NCI-H146 treated with DMSO at 0.1 percent for 48 hours (cell line): ENCODE data around the gene GNAZ.

Experiments
- DNase-seq: peaks from one replicate; lab custom pipeline; 2025; ENCODE audit not compliant: unreplicated experiment; lab: John Stamatoyannopoulos, UW

Gene GNAZ

GRCh38 chr22:23091760-23092159 lies 21.4 kb downstream of the GNAZ start:
- DNase-seq: no peak

DNA sequence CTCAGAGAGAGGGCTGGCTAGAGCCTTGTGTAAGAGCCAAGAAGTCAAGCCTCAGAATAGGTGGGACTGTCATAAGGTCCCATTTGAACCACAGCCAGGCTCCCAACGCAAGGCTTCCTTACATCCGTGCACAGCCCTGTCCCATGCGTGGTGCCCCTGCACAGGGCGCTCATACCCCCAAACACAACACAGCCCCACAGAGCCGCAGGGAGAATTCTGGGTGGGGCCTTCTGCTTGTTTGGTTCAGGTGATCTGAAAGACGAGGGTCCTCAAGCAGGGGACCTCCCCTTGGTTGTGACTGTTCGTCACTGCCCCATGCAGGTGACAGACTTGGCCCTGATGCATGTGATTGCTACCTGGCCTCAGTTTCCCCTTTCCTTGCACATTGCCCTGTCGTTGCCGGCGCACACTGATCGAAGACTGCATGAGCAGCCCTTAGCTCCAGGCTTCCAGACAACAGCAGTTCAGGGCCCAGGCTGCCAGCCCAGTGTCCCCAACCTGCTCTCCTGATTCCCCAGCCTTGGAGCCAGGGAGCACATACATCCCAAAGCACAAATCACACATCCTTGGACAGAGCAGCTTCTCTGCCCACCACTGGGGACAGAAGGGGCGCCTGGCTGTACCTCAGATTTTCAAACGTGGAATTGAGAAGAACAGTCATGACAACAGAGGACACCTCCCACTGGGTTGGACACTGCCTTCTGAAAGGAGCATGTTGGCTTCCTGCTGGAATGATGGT lies 22.1 kb downstream of the GNAZ start:
- DNase-seq: no peak

- DNase-seq: no peak
These were observed 22.9 kb downstream of the GNAZ start for GRCh38 chr22:23093051-23093788.

DNA sequence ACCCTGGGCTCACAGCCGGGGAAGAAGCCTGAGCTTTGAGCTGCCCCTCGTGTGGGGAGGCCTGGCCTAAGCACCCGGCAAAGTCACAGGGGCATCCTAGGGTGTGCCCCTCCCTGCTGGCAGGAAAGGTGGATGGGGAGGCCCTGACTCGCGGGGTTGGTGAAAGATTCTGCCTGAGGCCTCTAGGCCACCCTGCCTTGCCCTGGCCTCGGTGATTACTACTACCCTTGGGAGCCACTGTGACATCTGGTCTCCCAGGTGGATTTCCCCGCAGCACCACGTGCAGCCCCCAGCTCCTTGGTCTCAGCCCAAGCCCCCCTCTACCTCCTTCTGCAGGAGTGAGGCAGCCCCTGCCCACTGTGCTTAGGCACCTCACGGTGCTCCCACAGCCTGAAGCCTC lies 23.9 kb downstream of the GNAZ start:
- DNase-seq: no peak

GRCh38 chr22:23094695-23095681 lies 24.7 kb downstream of the GNAZ start:
- no peak for DNase-seq

GRCh38 chr22:23095733-23096342 lies 25.5 kb downstream of the GNAZ start:
- no peak for DNase-seq

- DNase-seq: no peak
These were observed 27.3 kb downstream of the GNAZ start for GRCh38 chr22:23097412-23098229.

- no peak for DNase-seq
These were observed 27.9 kb downstream of the GNAZ start for GRCh38 chr22:23098230-23098705.

GRCh38 chr22:23098718-23099530 lies 28.6 kb downstream of the GNAZ start:
- DNase-seq: no peak

DNA sequence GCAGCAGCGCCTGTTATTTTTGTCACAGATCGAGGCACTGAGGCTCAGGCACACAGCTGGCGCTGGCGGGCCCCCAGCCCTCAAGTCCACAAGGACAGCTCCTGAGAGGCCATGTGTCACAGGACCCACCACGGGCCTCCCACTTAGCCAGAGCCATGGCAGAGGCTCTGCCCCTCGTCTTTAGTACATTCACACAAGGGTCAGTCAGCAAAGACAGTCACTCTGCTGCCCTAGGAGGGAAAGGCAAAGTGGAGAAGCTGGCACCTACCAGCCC lies 29.1 kb downstream of the GNAZ start:
- no peak for DNase-seq

GRCh38 chr22:23100124-23100801 lies 29.9 kb downstream of the GNAZ start:
- peak; percentile 28 for DNase-seq

DNA sequence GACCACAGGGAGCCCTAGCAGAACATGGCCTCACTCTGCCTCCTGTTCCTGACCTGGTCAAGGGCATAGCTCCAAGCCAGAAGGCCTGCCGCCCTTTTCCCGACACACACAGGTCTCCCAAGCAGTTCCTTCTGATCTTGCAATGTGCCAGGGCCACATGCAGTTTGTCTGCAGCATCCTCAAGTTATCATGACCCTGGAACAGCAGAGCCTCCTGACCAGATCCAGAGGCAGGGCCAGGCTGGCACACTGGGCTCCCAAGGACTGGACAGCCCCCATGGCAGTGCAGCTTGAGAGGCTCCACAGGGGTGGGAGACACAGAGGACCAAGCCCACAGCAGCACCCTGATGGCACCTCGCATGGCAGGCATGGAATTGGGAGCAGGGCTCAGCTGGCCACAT lies 31.2 kb downstream of the GNAZ start:
- no peak for DNase-seq

DNA sequence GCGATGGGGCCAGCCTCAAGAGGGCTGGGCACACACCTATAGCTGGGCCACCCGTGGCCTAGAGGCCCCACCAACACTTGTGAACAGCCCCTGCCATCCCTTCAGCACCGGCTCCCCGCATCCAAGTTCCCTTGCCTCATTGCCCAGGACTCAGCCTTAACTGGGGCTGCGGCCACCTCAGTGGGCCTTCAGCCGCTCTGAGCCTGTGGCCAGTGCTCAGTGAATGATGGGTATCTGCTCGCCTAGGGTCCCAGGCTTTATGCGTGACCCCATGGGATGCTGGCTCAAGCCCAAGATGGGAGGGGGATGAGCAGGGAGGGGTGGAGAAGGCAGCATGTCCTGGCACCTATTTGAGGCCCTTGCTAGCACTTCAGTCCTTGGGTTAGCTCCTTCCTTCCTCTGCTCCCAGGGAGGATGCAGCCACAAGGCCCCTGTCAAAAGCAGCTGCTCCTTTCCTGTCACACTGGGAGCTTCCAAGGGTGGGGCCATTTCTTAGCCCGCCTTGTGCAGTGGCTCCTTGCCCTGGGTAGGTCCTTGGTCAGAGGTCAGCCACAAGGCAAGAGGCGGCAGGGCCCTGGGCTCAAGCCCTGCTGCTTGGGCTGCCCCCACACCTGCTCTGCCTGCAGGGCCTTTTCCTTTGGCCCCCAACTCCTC lies 31.8 kb downstream of the GNAZ start:
- no peak for DNase-seq

- no peak for DNase-seq
These were observed 32.5 kb downstream of the GNAZ start for GRCh38 chr22:23102776-23103175.

GRCh38 chr22:23103199-23103954 lies 33.1 kb downstream of the GNAZ start:
- no peak for DNase-seq

DNA sequence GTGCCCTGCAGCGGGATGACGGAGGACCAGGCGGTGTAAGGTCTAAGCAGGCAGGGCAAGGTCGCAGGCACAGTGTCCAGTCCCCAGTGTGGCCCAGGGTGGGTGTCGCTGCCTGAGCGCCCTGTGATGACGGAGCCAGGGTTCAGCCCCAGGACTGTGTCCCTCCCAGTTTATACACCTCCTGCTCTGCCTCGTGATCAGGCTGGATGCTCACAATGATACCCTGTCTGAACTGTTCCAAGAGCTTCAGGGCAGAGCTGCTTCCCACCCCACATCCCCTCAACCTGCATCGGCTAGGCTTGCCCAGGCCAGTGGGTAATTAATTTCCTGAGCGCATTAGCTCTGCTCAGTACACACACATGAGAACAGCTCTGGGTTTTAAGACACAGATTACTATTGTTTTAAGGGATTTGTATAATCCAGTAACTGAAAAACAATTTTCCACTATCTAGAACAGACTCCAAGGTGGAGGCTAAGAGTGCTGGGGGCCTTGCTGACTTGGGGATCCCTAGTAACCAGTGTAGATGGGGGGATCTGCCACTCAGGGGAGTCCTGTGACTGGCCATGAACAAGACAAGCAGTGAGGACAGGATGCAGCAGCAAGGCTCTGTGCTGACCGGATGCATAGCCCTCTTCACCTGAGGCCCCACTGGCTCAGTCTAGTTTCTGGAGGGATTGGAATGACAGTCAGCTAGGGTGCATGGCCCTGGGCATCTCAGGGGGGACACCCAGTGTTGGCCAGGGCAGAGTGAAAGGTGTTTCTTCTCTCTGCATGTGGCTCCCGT lies 34.1 kb downstream of the GNAZ start:
- DNase-seq: no peak

- no peak for DNase-seq
These were observed 35.0 kb downstream of the GNAZ start for GRCh38 chr22:23105304-23105703.
